Large intestine (tissue), 3 donors: ENCODE measurements around the gene ADISSP. TPM values are rescaled to one million over a fixed set of nuclear protein-coding genes. Genes with fewer than 3 reads are reported as not detected.
A peak's percentile ranks its signal among the peaks of the same experiment; 100 is the strongest.

ENCODE experiments used
- DNase-seq, 2 donors: peaks; one replicate each; pipeline versions ENCODE4 v3.0.0 to v3.0.0-alpha.2; 2013
- H3K27ac ChIP-seq: one replicate; pipeline ENCODE4 v1.5.1; 2013; ENCODE audit warnings: low read length
- H3K27me3 ChIP-seq: 2 replicates; pipeline ENCODE4 v1.6.1; 2013; ENCODE audit warnings: low read length; ENCODE audit not compliant: control insufficient read depth, insufficient read depth
- H3K36me3 ChIP-seq: 2 replicates; pipeline ENCODE4 v1.6.1; 2013; ENCODE audit warnings: low read length; ENCODE audit not compliant: control insufficient read depth, insufficient read depth
- H3K4me1 ChIP-seq: one replicate; pipeline ENCODE4 v1.6.1; 2013; ENCODE audit warnings: low read length; ENCODE audit not compliant: control insufficient read depth, insufficient read depth
- H3K4me3 ChIP-seq: one replicate; pipeline ENCODE4 v1.5.1; 2013; ENCODE audit warnings: low read length
- H3K9me3 ChIP-seq: one replicate; pipeline ENCODE4 v1.6.1; 2013; ENCODE audit warnings: mild to moderate bottlenecking, low read depth, low read length, moderate library complexity; ENCODE audit not compliant: control insufficient read depth
- WGBS: methylation state at CpG from one replicate; pipeline ENCODE4 v1.1.5; 2013; ENCODE audit warnings: low lambda C conversion rate; ENCODE audit not compliant: insufficient coverage; 5-methylcytosine and 5-hydroxymethylcytosine counted together
- polyA plus RNA-seq: library from polyadenylated mRNA; unstranded; fragments of 120-200 nt; gene quantifications from one replicate; pipeline ENCODE4 v1.2.1, GENCODE V29; 2013

Gene ADISSP
- polyA plus RNA-seq, 1 donor: 20.5 TPM

GRCh38 chr20:3781153-3781910 is 13.8 kb upstream of the ADISSP start, which contains the start of gene SPEF1:
SPEF1 (minus strand) TSS chr20:3781448; CDS start chr20:3781287, 161 bp downstream.
- H3K36me3 ChIP-seq: peaks cover 22% of the 10 kb centered on the region
- peaks cover 31% of the 10 kb centered on the region for H3K27me3 ChIP-seq
- H3K27ac ChIP-seq: peak within 1 kb of the TSS; percentile 79
- H3K4me3 ChIP-seq: peak within 1 kb of the TSS; percentile 37
- DNase-seq: peak; percentile 79 to 85
- peaks cover 63% of the 10 kb centered on the region for H3K4me1 ChIP-seq
- no CpG with 5 or more reads among the region's 28 CpGs for WGBS
- H3K9me3 ChIP-seq: peaks cover 15% of the 10 kb centered on the region

- H3K36me3 ChIP-seq: peaks cover 8% of the 10 kb centered on the region
- H3K27ac ChIP-seq: no peak overlapping the region
- H3K4me3 ChIP-seq: no peak overlapping the region
- no CpG with 5 or more reads among the region's 18 CpGs for WGBS
- H3K4me1 ChIP-seq: peaks cover 48% of the 10 kb centered on the region
- peaks cover 3% of the 10 kb centered on the region for H3K9me3 ChIP-seq
- peaks cover 31% of the 10 kb centered on the region for H3K27me3 ChIP-seq
- DNase-seq: no peak
Observed at GRCh38 chr20:3778976-3779375, 11.4 kb upstream of the ADISSP start.

GRCh38 chr20:3777716-3778629 is 10.4 kb upstream of the ADISSP start:
- H3K36me3 ChIP-seq: peaks cover 3% of the 10 kb centered on the region
- H3K27me3 ChIP-seq: peaks cover 31% of the 10 kb centered on the region
- 0% methylated on average over 1 of the region's 70 CpGs for WGBS
- peak overlapping the region; percentile 14 for H3K4me3 ChIP-seq
- no peak overlapping the region for H3K27ac ChIP-seq
- H3K4me1 ChIP-seq: peaks cover 38% of the 10 kb centered on the region
- peak in 1 of 2 donors; percentile 48 for DNase-seq
- peaks cover 3% of the 10 kb centered on the region for H3K9me3 ChIP-seq

GRCh38 chr20:3777381-3777715 is 9.8 kb upstream of the ADISSP start:
- Histone ChIP-seq H3K4me3 (peak overlapping the region; percentile 14), H3K27ac (no peak overlapping the region)
- DNase-seq: no peak

DNA sequence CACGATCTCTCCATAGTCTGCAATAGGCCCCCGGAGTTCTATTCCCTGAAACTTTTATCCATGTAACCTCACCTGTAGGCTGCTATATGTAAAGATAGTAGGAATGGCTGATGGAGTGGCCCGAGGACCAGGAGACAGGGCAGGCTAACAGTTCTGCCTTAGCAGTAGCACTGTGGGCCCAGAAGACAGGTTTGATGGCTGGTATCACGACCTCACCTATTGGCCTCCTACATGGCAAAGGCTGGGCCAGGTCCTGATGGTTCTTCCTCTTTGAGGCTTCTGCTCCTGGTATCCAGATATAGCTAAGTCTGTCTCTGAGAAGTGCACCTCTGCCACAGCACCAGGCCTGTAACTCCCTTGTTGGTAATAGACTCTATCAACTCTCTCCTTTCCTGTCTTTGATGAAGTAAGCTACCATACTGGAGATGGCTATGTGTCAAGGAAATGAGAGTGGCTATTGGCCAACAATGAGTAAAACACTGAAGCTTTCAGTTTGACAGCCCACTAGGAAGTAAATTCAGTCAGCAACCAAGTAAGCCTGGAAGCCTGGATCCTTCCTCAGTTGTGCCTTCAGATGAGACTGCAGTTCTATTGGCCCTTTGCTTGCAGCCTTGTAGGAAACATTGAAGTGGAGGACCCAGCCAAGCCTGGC is 8.0 kb upstream of the ADISSP start:
- WGBS: no CpG with 5 or more reads among the region's 4 CpGs
- H3K9me3 ChIP-seq: peaks cover 3% of the 10 kb centered on the region
- H3K4me1 ChIP-seq: peaks cover 17% of the 10 kb centered on the region
- no peak overlapping the region for H3K4me3 ChIP-seq
- DNase-seq: no peak
- no peak overlapping the region for H3K27ac ChIP-seq
- peaks cover 31% of the 10 kb centered on the region for H3K27me3 ChIP-seq
- H3K36me3 ChIP-seq: no peaks in the 10 kb centered on the region

More at GRCh38 chr20:3777381-3777715, 9.8 kb upstream of the ADISSP start:
- Histone ChIP-seq H3K27me3 (peaks cover 31% of the 10 kb centered on the region), H3K4me1 (peaks cover 32% of the 10 kb centered on the region), H3K36me3 (no peaks in the 10 kb centered on the region), H3K9me3 (peaks cover 3% of the 10 kb centered on the region)
- no CpG with 5 or more reads among the region's 16 CpGs for WGBS

GRCh38 chr20:3771552-3772058 is 4.1 kb upstream of the ADISSP start:
- no peaks in the 10 kb centered on the region for H3K36me3 ChIP-seq

GRCh38 chr20:3768342-3769130 is 983 bp upstream of the ADISSP start:
- H3K27me3 ChIP-seq: no peaks in the 10 kb centered on the region
- no peaks in the 10 kb centered on the region for H3K36me3 ChIP-seq
- 20% methylated on average over 1 of the region's 51 CpGs for WGBS
- H3K27ac ChIP-seq: peak overlapping the region; percentile 91
- H3K9me3 ChIP-seq: no peaks in the 10 kb centered on the region
- peak overlapping the region; percentile 97 for H3K4me3 ChIP-seq
- peak; percentile 59 to 77 for DNase-seq
- peaks cover 21% of the 10 kb centered on the region for H3K4me1 ChIP-seq

More at GRCh38 chr20:3771552-3772058, 4.1 kb upstream of the ADISSP start:
- no peak overlapping the region for H3K4me3 ChIP-seq
- no peak overlapping the region for H3K27ac ChIP-seq
- no peak for DNase-seq
- H3K4me1 ChIP-seq: peaks cover 13% of the 10 kb centered on the region
- no peaks in the 10 kb centered on the region for H3K27me3 ChIP-seq
- no peaks in the 10 kb centered on the region for H3K9me3 ChIP-seq
- WGBS: no CpG with 5 or more reads among the region's 7 CpGs

GRCh38 chr20:3767110-3767426 is 485 bp downstream of the ADISSP start:
- H3K9me3 ChIP-seq: no peaks in the 10 kb centered on the region
- peak overlapping the region; percentile 17 for H3K27ac ChIP-seq
- WGBS: no CpG with 5 or more reads among the region's 21 CpGs
- H3K36me3 ChIP-seq: no peaks in the 10 kb centered on the region
- H3K27me3 ChIP-seq: no peaks in the 10 kb centered on the region
- peaks cover 21% of the 10 kb centered on the region for H3K4me1 ChIP-seq
- H3K4me3 ChIP-seq: peak overlapping the region; percentile 80
- DNase-seq: no peak

GRCh38 chr20:3766422-3767109 is 987 bp downstream of the ADISSP start:
- Histone ChIP-seq H3K36me3 (no peaks in the 10 kb centered on the region), H3K9me3 (no peaks in the 10 kb centered on the region), H3K27ac (no peak overlapping the region), H3K4me1 (peaks cover 21% of the 10 kb centered on the region), H3K4me3 (peak overlapping the region; percentile 80), H3K27me3 (no peaks in the 10 kb centered on the region)
- no peak for DNase-seq
- 40% methylated on average over 1 of the region's 9 CpGs for WGBS
